HFFc6 (cell line): ENCODE data around the gene MED16. TPM values are rescaled to one million over a fixed set of nuclear protein-coding genes. Genes with fewer than 3 reads are reported as not detected.
"Not testable (repeated sequence)": the region's sequence is repeated elsewhere in the genome, so short reads cannot be mapped to it uniquely, and the experiment has no call there.

Experiments
- DNase-seq: peaks from one replicate; pipeline ENCODE4 v3.0.0-alpha.2; 2018
- H3K27ac Mint-ChIP-seq: 2 replicates; pipeline ENCODE4 v1.8.0; 2020; ENCODE audit warnings: mild to moderate bottlenecking, mixed read lengths
- H3K27me3 Mint-ChIP-seq: 2 replicates; pipeline ENCODE4 v1.8.0; 2021; ENCODE audit warnings: mild to moderate bottlenecking, moderate library complexity, mixed read lengths; ENCODE audit not compliant: insufficient read depth
- H3K36me3 Mint-ChIP-seq: 2 replicates; pipeline ENCODE4 v1.8.0; 2021; ENCODE audit warnings: low read depth, mixed read lengths
- H3K4me1 Mint-ChIP-seq: 2 replicates; pipeline ENCODE4 v1.8.0; 2020; ENCODE audit warnings: low read depth, mixed read lengths
- H3K4me3 Mint-ChIP-seq: 2 replicates; pipeline ENCODE4 v1.8.0; 2020; ENCODE audit warnings: mild to moderate bottlenecking, moderate library complexity, mixed read lengths
- H3K9me3 Mint-ChIP-seq: 2 replicates; pipeline ENCODE4 v1.8.0; 2020; ENCODE audit warnings: mild to moderate bottlenecking, mixed read lengths
- total RNA-seq, 6 experiments: library from RNA; stranded (reverse); fragmentation: NEBNext Ultra II Directional; extraction: Animal tissue kit (Norgen Biotek cat#: 25700); gene quantifications; 2 replicates in 1 of 6; 3 replicates in 5 of 6; pipeline ENCODE4 v1.2.3, GENCODE V29; 2021
- TF ChIP-seq, protein P1 (sequence below): fragments of 200-600 bp; sonication (generic); IDR thresholded peaks from 2 replicates; pipeline ENCODE4 v1.5.0; 2021; ENCODE audit warnings: antibody characterized with exemption, mild to moderate bottlenecking

The MED16 gene
- total RNA-seq, 6 experiments from 2014 or later = 58.1 to 91.0 (median 70.9) TPM

DNA sequence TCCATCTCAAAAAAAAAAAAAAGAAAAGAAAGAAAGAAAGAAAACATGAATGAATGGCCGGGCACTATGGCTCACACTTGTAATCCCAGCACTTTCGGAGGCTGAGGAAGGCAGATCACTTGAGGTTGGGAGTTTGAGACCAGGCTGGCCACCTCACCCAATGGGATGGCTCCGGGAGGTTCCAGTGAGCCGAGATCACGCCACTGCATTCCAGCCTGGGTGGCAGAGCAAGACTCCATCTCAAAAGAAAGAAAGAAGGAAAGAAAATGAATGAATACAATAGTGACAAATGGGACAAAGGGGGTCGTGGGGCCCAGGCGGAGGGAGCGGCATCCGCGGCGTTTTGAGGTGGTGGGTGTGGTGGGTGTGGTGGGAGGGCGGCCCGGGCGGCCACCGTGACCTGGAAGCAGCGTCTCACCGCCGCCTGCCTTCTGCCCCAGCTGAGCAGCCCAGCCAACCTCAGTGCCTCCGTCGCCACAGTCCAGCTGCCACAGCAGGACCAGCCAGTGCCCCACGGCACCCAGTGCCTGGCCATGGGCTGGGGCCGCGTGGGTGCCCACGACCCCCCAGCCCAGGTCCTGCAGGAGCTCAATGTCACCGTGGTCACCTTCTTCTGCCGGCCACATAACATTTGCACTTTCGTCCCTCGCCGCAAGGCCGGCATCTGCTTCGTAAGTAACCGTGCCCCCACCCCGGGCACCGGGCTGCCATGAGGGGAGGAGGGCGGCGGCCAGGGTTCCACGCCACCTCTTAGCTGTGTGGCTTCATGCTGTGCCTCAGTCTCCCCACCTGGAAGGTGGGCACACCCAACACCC, 47.1 kb downstream of the MED16 start:
- TF ChIP-seq, protein P1, sequence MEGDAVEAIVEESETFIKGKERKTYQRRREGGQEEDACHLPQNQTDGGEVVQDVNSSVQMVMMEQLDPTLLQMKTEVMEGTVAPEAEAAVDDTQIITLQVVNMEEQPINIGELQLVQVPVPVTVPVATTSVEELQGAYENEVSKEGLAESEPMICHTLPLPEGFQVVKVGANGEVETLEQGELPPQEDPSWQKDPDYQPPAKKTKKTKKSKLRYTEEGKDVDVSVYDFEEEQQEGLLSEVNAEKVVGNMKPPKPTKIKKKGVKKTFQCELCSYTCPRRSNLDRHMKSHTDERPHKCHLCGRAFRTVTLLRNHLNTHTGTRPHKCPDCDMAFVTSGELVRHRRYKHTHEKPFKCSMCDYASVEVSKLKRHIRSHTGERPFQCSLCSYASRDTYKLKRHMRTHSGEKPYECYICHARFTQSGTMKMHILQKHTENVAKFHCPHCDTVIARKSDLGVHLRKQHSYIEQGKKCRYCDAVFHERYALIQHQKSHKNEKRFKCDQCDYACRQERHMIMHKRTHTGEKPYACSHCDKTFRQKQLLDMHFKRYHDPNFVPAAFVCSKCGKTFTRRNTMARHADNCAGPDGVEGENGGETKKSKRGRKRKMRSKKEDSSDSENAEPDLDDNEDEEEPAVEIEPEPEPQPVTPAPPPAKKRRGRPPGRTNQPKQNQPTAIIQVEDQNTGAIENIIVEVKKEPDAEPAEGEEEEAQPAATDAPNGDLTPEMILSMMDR = no peak
- DNase-seq = no peak
- Mint-ChIP-seq H3K27ac (no peak overlapping the region), H3K9me3 (peaks cover 4% of the 10 kb centered on the region; the same call in 1 of the 2 replicates), H3K4me3 (no peak overlapping the region), H3K4me1 (no peaks in the 10 kb centered on the region), H3K36me3 (peaks cover 5% of the 10 kb centered on the region; the same call in 1 of the 2 replicates), H3K27me3 (peaks cover 24% of the 10 kb centered on the region)

DNA sequence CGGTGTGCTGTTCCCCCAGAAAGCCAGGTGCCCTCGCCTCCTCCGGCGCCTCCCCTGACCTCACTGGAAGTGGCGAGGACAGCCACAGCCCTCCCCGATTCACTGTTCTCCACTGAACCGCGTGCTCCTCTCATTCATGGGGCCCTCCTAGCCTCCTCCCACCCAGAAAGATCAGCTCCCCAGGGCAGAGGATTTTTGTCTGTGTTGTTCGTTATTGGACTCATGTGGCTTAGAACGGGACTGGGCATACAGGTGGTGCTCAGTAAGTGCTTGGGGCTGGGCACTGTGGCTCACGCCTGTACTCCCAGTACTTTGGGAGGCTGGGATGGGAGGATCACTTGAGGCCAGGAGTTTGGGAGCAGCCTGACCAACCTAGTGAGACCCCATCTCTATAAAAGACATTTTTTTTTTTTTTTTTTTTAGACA, 48.4 kb downstream of the MED16 start:
- peaks cover 24% of the 10 kb centered on the region for H3K27me3 Mint-ChIP-seq
- peaks cover 5% of the 10 kb centered on the region; the same call in 1 of the 2 replicates for H3K36me3 Mint-ChIP-seq
- H3K4me3 Mint-ChIP-seq = no peak overlapping the region
- H3K4me1 Mint-ChIP-seq = no peaks in the 10 kb centered on the region
- DNase-seq = no peak
- TF ChIP-seq, protein P1 = no peak
- no peak overlapping the region for H3K27ac Mint-ChIP-seq
- H3K9me3 Mint-ChIP-seq = peaks cover 4% of the 10 kb centered on the region; the same call in 1 of the 2 replicates

DNA sequence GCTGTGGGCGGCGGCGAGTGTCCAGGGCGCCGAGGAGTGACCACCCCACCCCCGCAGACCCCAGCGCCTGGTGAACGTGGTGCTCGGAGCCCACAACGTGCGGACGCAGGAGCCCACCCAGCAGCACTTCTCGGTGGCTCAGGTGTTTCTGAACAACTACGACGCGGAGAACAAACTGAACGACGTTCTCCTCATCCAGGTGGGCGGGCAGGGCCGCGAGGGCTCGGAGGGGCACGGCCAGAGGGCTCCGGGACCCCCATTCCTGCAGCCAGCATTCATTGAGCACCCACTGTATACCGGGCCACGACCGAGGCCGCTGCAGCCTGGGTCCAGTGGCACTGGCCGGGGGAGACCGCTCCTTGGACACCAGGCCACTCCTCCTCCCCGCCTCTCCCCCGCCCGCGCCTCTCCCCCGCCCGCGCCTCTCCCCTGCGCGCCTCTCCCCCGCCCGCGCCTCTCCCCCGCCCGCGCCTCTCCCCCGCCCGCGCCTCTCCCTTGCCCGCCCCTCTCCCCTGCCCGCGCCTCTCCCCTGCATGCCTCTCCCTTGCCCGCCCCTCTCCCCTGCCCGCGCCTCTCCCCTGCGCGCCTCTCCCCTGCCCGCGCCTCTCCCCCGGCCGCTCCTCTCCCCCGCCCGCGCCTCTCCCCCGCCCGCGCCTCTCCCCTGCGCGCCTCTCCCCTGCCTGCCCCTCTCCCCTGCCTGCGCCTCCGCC, 49.0 kb downstream of the MED16 start:
- no peak overlapping the region for H3K4me3 Mint-ChIP-seq
- H3K27me3 Mint-ChIP-seq = peaks cover 24% of the 10 kb centered on the region
- TF ChIP-seq, protein P1 = no peak
- peaks cover 4% of the 10 kb centered on the region; the same call in 1 of the 2 replicates for H3K9me3 Mint-ChIP-seq
- peaks cover 5% of the 10 kb centered on the region; the same call in 1 of the 2 replicates for H3K36me3 Mint-ChIP-seq
- no peaks in the 10 kb centered on the region for H3K4me1 Mint-ChIP-seq
- DNase-seq = no peak
- H3K27ac Mint-ChIP-seq = no peak overlapping the region

DNA sequence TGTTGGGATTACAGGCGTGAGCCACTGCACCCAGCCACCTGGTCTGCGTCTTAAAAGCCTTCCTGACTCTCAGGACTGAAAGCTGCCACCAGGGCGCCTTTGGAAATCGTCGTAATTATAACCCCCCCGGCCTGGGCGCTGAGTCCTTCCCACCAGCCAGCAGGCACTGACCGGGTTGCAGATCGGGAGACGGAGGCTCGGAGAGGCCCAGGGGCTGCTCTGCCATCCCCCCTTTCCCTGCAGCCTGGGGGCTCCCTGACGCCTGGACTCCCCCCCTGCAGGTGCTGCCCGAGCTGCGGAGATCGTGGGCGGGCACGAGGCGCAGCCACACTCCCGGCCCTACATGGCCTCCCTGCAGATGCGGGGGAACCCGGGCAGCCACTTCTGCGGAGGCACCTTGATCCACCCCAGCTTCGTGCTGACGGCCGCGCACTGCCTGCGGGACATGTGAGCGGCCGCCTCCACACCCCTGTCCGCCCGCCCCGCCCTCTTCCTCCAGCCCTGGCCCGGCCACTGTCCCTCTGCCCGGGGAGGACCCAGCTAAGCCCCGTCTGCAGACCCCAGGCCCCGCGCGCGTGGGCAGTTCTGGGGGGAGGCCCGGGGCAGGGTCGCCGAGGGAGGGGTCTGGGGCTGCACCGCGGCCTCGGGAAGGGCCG, 49.7 kb downstream of the MED16 start:
- no peak for DNase-seq
- Mint-ChIP-seq H3K4me1 (no peaks in the 10 kb centered on the region), H3K27me3 (peaks cover 24% of the 10 kb centered on the region), H3K36me3 (peaks cover 5% of the 10 kb centered on the region; the same call in 1 of the 2 replicates), H3K9me3 (peaks cover 4% of the 10 kb centered on the region; the same call in 1 of the 2 replicates), H3K27ac (no peak overlapping the region), H3K4me3 (no peak overlapping the region)
- TF ChIP-seq, protein P1 = 0 out of 2 replicates have a peak, but pooled peaks have one; percentile 8

DNA sequence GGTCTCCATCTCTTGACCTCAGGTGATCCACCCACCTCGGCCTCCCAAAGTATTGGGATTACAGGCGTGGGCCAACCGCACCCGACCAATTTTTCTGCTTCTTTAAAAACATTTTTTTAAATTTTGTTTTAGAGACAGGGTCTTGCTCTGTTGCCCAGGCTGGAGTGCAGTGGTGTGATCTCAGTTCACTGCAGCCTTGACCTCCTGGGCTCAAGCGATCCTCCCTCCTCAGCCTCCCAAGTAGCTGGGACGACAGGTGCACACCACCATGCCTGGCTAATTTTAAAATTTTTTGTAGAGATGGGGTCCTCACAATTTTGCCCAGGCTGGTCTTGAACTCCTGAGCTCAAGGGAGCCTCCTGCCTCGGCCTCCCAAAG, 50.2 kb downstream of the MED16 start:
- H3K27me3 Mint-ChIP-seq = peaks cover 24% of the 10 kb centered on the region
- H3K27ac Mint-ChIP-seq, H3K9me3 Mint-ChIP-seq, DNase-seq, H3K4me1 Mint-ChIP-seq, H3K36me3 Mint-ChIP-seq, H3K4me3 Mint-ChIP-seq: not testable (repeated sequence)
